SK-N-MC (cell line): Measurements from ENCODE around the gene MAD2L1.

ENCODE experiments used
- EZH2 ChIP-seq: fragments of 200-600 bp; sonication (generic); IDR thresholded peaks from one replicate; pipeline ENCODE4 v1.6.1; 2017; ENCODE audit warnings: antibody characterized with exemption
- FOXP2 ChIP-seq: optimal IDR thresholded peaks from 2 replicates; pipeline ENCODE3; 2011; ENCODE audit warnings: mild to moderate bottlenecking, moderate library complexity; ENCODE audit not compliant: insufficient read depth; ENCODE audit errors: extremely low read length, control extremely low read depth
- POLR2AphosphoS5 ChIP-seq: IDR thresholded peaks from 2 replicates; pipeline ENCODE4 v1.6.1; 2012; ENCODE audit warnings: mild to moderate bottlenecking, low read depth, low read length, borderline replicate concordance

- TF ChIP-seq POLR2AphosphoS5 (no peak), EZH2 (no peak), FOXP2 (no peak)
Measured at GRCh38 chr4:120065974-120066516, 603 bp downstream of the MAD2L1 start.
